A549 (cell line): ENCODE measurements around the gene SLC15A3. TPM values are rescaled to one million over a fixed set of nuclear protein-coding genes. Genes with fewer than 3 reads are reported as not detected.

Experiments
- ATAC-seq, 2 experiments: fragments of 200-7000 bp in 1 of 2; fragments of >200 bp in 1 of 2; cut with Nextera tagmentation in 1 of 2; cut with Tn5 transposase in 1 of 2; 3 replicates each; pipeline versions ENCODE4 v1.8.0 to v1.9.1; 2018 to 2020; ENCODE audit warnings: mild to moderate bottlenecking in 1 of 2, moderate library complexity in 1 of 2
- CTCF ChIA-PET: fragments of 300-600 bp; sonication (Branson Sonifier 250); formaldehyde crosslinking; extraction: SDS; loops from one replicate; lab custom pipeline; 2021; ENCODE audit warnings: antibody characterized with exemption, inconsistent platforms; lab: Yijun Ruan, JAX
- POLR2A ChIA-PET: fragments of 350-600 bp; formaldehyde crosslinking; extraction: SDS; loops from one replicate; lab custom pipeline; 2021; ENCODE audit warnings: antibody characterized with exemption, inconsistent platforms; lab: Yijun Ruan, JAX
- DNase-seq, 2 experiments: peaks; one replicate each; pipeline versions ENCODE4 v3.0.0 to v3.0.0-alpha.2; 2011 to 2016; ENCODE audit warnings: low read depth in 1 of 2, low spot score in 1 of 2
- FAIRE-seq: peaks from 2 replicates; lab custom pipeline; 2011; peaks lifted over from hg19 to GRCh38; lab: Jason Lieb, UNC
- H3K27ac ChIP-seq, 2 experiments: fragments of >200 bp; sonication (Bioruptor Twin); formaldehyde crosslinking; 3 replicates each; pipeline ENCODE4 v1.5.1; 2016 to 2017
- H3K4me1 ChIP-seq: fragments of >200 bp; sonication (Bioruptor Twin); formaldehyde crosslinking; 3 replicates; pipeline ENCODE4 v1.6.1; 2016
- H3K4me2 ChIP-seq: fragments of >200 bp; sonication (Bioruptor Twin); formaldehyde crosslinking; 3 replicates; pipeline ENCODE4 v1.6.1; 2016
- H3K4me3 ChIP-seq: fragments of >200 bp; sonication (Bioruptor Twin); formaldehyde crosslinking; 3 replicates; pipeline ENCODE4 v1.5.1; 2016
- H3K9me3 ChIP-seq: fragments of >200 bp; sonication (Bioruptor Twin); formaldehyde crosslinking; 3 replicates; pipeline ENCODE4 v1.6.1; 2016
- BHLHE40 ChIP-seq: IDR thresholded peaks from 2 replicates; pipeline ENCODE4 v1.6.1; 2012; ENCODE audit warnings: low read depth, low read length, inconsistent platforms
- CBX2 ChIP-seq: fragments of 200-600 bp; sonication (generic); IDR thresholded peaks from 2 replicates; pipeline ENCODE4 v1.6.1; 2016; ENCODE audit warnings: low read depth, mild to moderate bottlenecking, borderline replicate concordance
- CBX8 ChIP-seq: fragments of 200-600 bp; sonication (generic); IDR thresholded peaks from 2 replicates; pipeline ENCODE4 v1.6.1; 2016
- CEBPB ChIP-seq, 2 experiments: fragments of >200 bp in 1 of 2; sonication (Bioruptor Twin) in 1 of 2; formaldehyde crosslinking in 1 of 2; IDR thresholded peaks; 2 replicates each; pipeline ENCODE4 v1.6.1; 2012 to 2016
- EHMT2 ChIP-seq: fragments of 200-600 bp; sonication (generic); IDR thresholded peaks from 2 replicates; pipeline ENCODE4 v1.6.1; 2016; ENCODE audit warnings: antibody characterized with exemption, low read depth, mild to moderate bottlenecking, moderate library complexity
- ESRRA ChIP-seq: fragments of 150-350 bp; IDR thresholded peaks from 2 replicates; pipeline ENCODE4 v1.6.1; 2014; ENCODE audit warnings: mild to moderate bottlenecking, low read length, borderline replicate concordance
- FOSB ChIP-seq: fragments of 250-450 bp; sonication (Bioruptor Pico); IDR thresholded peaks from 2 replicates; pipeline ENCODE4 v1.5.0; 2020; ENCODE audit warnings: mild to moderate bottlenecking, moderate library complexity
- FOSL2 ChIP-seq, 2 experiments: fragments of 450-650 bp in 1 of 2; fragments of >200 bp in 1 of 2; sonication (Bioruptor Twin) in 1 of 2; formaldehyde crosslinking; IDR thresholded peaks; 2 replicates each; pipeline versions ENCODE4 v1.5.0 to v1.6.1; 2016 to 2020; ENCODE audit warnings: mild to moderate bottlenecking in 1 of 2, moderate library complexity in 1 of 2
- GATA3 ChIP-seq: IDR thresholded peaks from 2 replicates; pipeline ENCODE4 v1.6.1; 2012; ENCODE audit warnings: borderline replicate concordance
- HOXA7 ChIP-seq: fragments of 250-450 bp; sonication (Bioruptor Pico); IDR thresholded peaks from 2 replicates; pipeline ENCODE4 v1.5.0; 2020; ENCODE audit warnings: mild to moderate bottlenecking, moderate library complexity
- HOXB13 ChIP-seq: fragments of 250-450 bp; sonication (Bioruptor Pico); IDR thresholded peaks from 2 replicates; pipeline ENCODE4 v1.5.0; 2020; ENCODE audit warnings: low read depth, mild to moderate bottlenecking, moderate library complexity
- HOXB5 ChIP-seq: fragments of 250-450 bp; sonication (Bioruptor Pico); IDR thresholded peaks from 2 replicates; pipeline ENCODE4 v1.5.0; 2020; ENCODE audit warnings: mild to moderate bottlenecking, moderate library complexity
- JUN ChIP-seq, 2 experiments: fragments of >200 bp; sonication (Bioruptor Twin); formaldehyde crosslinking; IDR thresholded peaks; 2 replicates in 1 of 2; 3 replicates in 1 of 2; pipeline ENCODE4 v1.6.1; 2016 to 2017
- JUNB ChIP-seq: fragments of >200 bp; sonication (Bioruptor Twin); formaldehyde crosslinking; IDR thresholded peaks from 2 replicates; pipeline ENCODE4 v1.6.1; 2016
- KDM5A ChIP-seq: fragments of 200-600 bp; sonication (generic); IDR thresholded peaks from 2 replicates; pipeline ENCODE4 v1.6.1; 2016; ENCODE audit warnings: antibody characterized with exemption, mild to moderate bottlenecking
- MAZ ChIP-seq: fragments of 150-350 bp; IDR thresholded peaks from 2 replicates; pipeline ENCODE4 v1.6.1; 2014; ENCODE audit warnings: antibody characterized with exemption, low read depth, low read length, borderline replicate concordance
- NFE2L2 ChIP-seq: fragments of 150-350 bp; conservative IDR thresholded peaks from 2 replicates; pipeline ENCODE4 v1.6.1; 2014; ENCODE audit warnings: low read length
- PHF8 ChIP-seq: fragments of 200-600 bp; sonication (generic); IDR thresholded peaks from 2 replicates; pipeline ENCODE4 v1.6.1; 2016; ENCODE audit warnings: low read depth, mild to moderate bottlenecking, antibody characterized with exemption, moderate library complexity, borderline replicate concordance
- POLR2AphosphoS2 ChIP-seq: conservative IDR thresholded peaks from 2 replicates; pipeline ENCODE4 v1.6.1; 2012; ENCODE audit warnings: low read length, improper control_type of control experiment, inconsistent platforms
- RAD21 ChIP-seq, 2 experiments: fragments of >200 bp in 1 of 2; sonication (Bioruptor Twin) in 1 of 2; formaldehyde crosslinking in 1 of 2; IDR thresholded peaks in 1 of 2; conservative IDR thresholded peaks in 1 of 2; 2 replicates in 1 of 2; 3 replicates in 1 of 2; pipeline ENCODE4 v1.6.1; 2012 to 2018; ENCODE audit warnings: inconsistent platforms in 1 of 2
- TFCP2L1 ChIP-seq: fragments of 250-450 bp; sonication (Bioruptor Pico); IDR thresholded peaks from 2 replicates; pipeline ENCODE4 v1.5.0; 2021; ENCODE audit warnings: mild to moderate bottlenecking
- TP53 ChIP-seq: fragments of 250-450 bp; sonication (Bioruptor Pico); IDR thresholded peaks from 2 replicates; pipeline ENCODE4 v1.5.0; 2021; ENCODE audit warnings: mild to moderate bottlenecking, moderate library complexity
- ZC3H11A ChIP-seq: fragments of 450-650 bp; IDR thresholded peaks from 2 replicates; pipeline ENCODE4 v1.6.1; 2014; ENCODE audit warnings: antibody characterized with exemption, mild to moderate bottlenecking
- WGBS: methylation state at CpG from one replicate; pipeline ENCODE4 v1.1.6; 2017; ENCODE audit errors: missing lambda C conversion rate; 5-methylcytosine and 5-hydroxymethylcytosine counted together
- polyA plus RNA-seq, 4 experiments: library from polyadenylated mRNA; depleted of rRNA in 3 of 4; stranded (reverse); fragments of >200 nt; fragmentation: RNase III in 1 of 4; extraction: RNeasy Plus Mini Kit Qiagen cat#74134 plus additional on column Dnase treatment in 1 of 4; gene quantifications; 2 replicates in 3 of 4; 3 replicates in 1 of 4; pipeline ENCODE4 v1.2.3, GENCODE V29; 2011 to 2017
- TF ChIP-seq, protein P1 (sequence below): fragments of 250-450 bp; sonication (Bioruptor Pico); IDR thresholded peaks from 2 replicates; pipeline ENCODE4 v1.5.0; 2021; ENCODE audit warnings: mild to moderate bottlenecking, moderate library complexity, borderline replicate concordance
- TF ChIP-seq, protein P2 (sequence below): IDR thresholded peaks from 2 replicates; pipeline ENCODE4 v1.6.1; 2012
- TF ChIP-seq, protein P3 (sequence below): fragments of 150-350 bp; IDR thresholded peaks from 2 replicates; pipeline ENCODE4 v1.6.1; 2014; ENCODE audit warnings: low read depth, mild to moderate bottlenecking, low read length
- TF ChIP-seq, protein P4 (sequence below): fragments of 450-650 bp; IDR thresholded peaks from 2 replicates; pipeline ENCODE4 v1.6.1; 2014; ENCODE audit warnings: antibody characterized with exemption
- TF ChIP-seq, protein P5 (sequence below): fragments of >200 bp; sonication (Bioruptor Twin); formaldehyde crosslinking; IDR thresholded peaks from 3 replicates; pipeline ENCODE4 v1.5.1; 2016
- TF ChIP-seq, protein P6 (sequence below): fragments of >200 bp; sonication (Bioruptor Twin); formaldehyde crosslinking; IDR thresholded peaks from 3 replicates; pipeline ENCODE4 v1.6.1; 2016

Gene SLC15A3
- polyA plus RNA-seq, 2 of the 4 experiments (the other 2 are of a cell fraction), result not detected

DNA sequence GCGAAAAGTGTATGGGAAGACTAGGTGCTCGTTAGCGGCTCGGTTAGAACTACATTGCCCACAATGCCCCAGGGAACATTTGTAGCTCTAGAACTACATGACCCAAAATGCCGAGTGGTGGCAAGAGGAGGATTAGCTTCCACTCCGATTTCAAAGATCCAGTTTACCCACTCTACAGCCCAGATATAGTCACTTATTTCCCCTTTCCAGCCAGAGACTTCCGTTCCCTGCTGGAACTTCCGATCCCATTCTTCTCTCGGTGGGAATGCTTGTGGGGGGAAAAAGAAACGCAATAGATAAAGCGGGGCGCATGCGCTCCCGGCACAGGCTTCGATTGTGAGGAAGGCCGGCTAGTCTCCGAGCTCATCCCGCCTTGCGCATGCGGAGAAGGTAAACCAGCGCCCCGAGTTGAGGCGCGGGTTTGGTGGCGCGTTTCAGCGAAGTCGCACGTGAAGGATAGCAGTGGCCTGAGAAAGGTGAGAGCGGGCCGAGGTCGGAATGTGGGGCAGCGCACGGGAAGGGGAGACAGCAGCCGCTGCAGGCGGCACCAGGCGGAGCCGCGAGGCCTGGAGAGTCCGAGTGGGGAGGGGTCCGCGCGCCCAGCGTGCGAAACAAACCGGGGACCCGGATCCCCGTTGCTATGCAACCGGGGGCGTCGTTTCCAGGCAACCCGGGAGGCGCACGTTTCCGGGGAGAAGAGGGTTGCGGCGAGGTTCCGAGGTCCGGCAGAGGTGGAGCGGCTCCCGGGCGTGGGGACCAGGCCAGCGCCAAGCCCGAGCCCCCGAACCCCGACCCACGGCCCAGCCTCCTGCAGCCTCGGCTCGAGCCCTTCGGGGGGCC is 38.0 kb downstream of the SLC15A3 start, which contains the start of gene TMEM109:
TSS of gene TMEM109 (plus strand) at position 366 of the 840 bp plus-strand sequence. CDS start 5,536 bp downstream, outside the sequence.
- CTCF ChIA-PET, result interaction anchor here (0.9 to 3.7 kb wide), 13 partner anchors 10 to 273 kb away, joined by 3 to 25 read pairs (median 8); partner anchors contain the start of gene TMEM132A
- TF ChIP-seq, protein P1, sequence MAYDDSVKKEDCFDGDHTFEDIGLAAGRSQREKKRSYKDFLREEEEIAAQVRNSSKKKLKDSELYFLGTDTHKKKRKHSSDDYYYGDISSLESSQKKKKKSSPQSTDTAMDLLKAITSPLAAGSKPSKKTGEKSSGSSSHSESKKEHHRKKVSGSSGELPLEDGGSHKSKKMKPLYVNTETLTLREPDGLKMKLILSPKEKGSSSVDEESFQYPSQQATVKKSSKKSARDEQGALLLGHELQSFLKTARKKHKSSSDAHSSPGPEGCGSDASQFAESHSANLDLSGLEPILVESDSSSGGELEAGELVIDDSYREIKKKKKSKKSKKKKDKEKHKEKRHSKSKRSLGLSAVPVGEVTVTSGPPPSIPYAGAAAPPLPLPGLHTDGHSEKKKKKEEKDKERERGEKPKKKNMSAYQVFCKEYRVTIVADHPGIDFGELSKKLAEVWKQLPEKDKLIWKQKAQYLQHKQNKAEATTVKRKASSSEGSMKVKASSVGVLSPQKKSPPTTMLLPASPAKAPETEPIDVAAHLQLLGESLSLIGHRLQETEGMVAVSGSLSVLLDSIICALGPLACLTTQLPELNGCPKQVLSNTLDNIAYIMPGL, result no peak
- TF ChIP-seq KDM5A (no peak), GATA3 (no peak), ESRRA (no peak), NFE2L2 (no peak), ZC3H11A (no peak), CBX8 (no peak), JUNB (no peak), TP53 (CRISPR knock-in tag) (no peak), FOSL2 (IDR thresholded peaks at IDR 0.05) (no peak), FOSL2 (CRISPR knock-in tag; IDR thresholded peaks at IDR 0.05) (no peak), CEBPB (IDR thresholded peaks at IDR 0.05) (no peak), EHMT2 (no peak), POLR2AphosphoS2 (no peak), JUN (IDR thresholded peaks at IDR 0.05) (peak in 1 of 2 experiments; percentile 28; a peak in 2 of 5 replicates), FOSB (CRISPR knock-in tag) (no peak), HOXB5 (CRISPR knock-in tag) (peak; percentile 47; the same call in 1 of the 2 replicates), CBX2 (no peak), BHLHE40 (peak; percentile 39; the same call in 1 of the 2 replicates), MAZ (no peak), HOXA7 (CRISPR knock-in tag) (no peak), HOXB13 (CRISPR knock-in tag) (peak; percentile 59; the same call in 1 of the 2 replicates), RAD21 (conservative IDR thresholded peaks at IDR 0.05 in 1 of 2, IDR thresholded peaks at IDR 0.05 in 1 of 2) (no peak), PHF8 (peak; percentile 73; the same call in 1 of the 2 replicates), TFCP2L1 (CRISPR knock-in tag) (0 out of 2 replicates have a peak, but pooled peaks have one; percentile 36)
- TF ChIP-seq, protein P2, sequence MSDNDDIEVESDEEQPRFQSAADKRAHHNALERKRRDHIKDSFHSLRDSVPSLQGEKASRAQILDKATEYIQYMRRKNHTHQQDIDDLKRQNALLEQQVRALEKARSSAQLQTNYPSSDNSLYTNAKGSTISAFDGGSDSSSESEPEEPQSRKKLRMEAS, result peak; percentile 98
- TF ChIP-seq, protein P3, sequence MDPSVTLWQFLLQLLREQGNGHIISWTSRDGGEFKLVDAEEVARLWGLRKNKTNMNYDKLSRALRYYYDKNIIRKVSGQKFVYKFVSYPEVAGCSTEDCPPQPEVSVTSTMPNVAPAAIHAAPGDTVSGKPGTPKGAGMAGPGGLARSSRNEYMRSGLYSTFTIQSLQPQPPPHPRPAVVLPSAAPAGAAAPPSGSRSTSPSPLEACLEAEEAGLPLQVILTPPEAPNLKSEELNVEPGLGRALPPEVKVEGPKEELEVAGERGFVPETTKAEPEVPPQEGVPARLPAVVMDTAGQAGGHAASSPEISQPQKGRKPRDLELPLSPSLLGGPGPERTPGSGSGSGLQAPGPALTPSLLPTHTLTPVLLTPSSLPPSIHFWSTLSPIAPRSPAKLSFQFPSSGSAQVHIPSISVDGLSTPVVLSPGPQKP, result no peak
- TF ChIP-seq, protein P4, sequence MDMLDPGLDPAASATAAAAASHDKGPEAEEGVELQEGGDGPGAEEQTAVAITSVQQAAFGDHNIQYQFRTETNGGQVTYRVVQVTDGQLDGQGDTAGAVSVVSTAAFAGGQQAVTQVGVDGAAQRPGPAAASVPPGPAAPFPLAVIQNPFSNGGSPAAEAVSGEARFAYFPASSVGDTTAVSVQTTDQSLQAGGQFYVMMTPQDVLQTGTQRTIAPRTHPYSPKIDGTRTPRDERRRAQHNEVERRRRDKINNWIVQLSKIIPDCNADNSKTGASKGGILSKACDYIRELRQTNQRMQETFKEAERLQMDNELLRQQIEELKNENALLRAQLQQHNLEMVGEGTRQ, result 0 out of 2 replicates have a peak, but pooled peaks have one; percentile 8
- TF ChIP-seq, protein P5, sequence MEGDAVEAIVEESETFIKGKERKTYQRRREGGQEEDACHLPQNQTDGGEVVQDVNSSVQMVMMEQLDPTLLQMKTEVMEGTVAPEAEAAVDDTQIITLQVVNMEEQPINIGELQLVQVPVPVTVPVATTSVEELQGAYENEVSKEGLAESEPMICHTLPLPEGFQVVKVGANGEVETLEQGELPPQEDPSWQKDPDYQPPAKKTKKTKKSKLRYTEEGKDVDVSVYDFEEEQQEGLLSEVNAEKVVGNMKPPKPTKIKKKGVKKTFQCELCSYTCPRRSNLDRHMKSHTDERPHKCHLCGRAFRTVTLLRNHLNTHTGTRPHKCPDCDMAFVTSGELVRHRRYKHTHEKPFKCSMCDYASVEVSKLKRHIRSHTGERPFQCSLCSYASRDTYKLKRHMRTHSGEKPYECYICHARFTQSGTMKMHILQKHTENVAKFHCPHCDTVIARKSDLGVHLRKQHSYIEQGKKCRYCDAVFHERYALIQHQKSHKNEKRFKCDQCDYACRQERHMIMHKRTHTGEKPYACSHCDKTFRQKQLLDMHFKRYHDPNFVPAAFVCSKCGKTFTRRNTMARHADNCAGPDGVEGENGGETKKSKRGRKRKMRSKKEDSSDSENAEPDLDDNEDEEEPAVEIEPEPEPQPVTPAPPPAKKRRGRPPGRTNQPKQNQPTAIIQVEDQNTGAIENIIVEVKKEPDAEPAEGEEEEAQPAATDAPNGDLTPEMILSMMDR, result no peak
- TF ChIP-seq, protein P6, sequence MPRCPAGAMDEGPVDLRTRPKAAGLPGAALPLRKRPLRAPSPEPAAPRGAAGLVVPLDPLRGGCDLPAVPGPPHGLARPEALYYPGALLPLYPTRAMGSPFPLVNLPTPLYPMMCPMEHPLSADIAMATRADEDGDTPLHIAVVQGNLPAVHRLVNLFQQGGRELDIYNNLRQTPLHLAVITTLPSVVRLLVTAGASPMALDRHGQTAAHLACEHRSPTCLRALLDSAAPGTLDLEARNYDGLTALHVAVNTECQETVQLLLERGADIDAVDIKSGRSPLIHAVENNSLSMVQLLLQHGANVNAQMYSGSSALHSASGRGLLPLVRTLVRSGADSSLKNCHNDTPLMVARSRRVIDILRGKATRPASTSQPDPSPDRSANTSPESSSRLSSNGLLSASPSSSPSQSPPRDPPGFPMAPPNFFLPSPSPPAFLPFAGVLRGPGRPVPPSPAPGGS, result no peak

More for the DNA sequence above, 38.0 kb downstream of the SLC15A3 start, which contains the start of gene TMEM109:
- POLR2A ChIA-PET, result interaction anchor here (1.0 to 1.7 kb wide), 4 partner anchors 9 to 245 kb away, joined by 4 to 6 read pairs (median 4); partner anchors contain the start of gene TMEM132A
- FAIRE-seq (no peak), DNase-seq (peak; percentile 87 to 94), ATAC-seq (peak; percentile 79 to 89)
- 2% methylated on average over 50 of the region's 70 CpGs for WGBS
- Histone ChIP-seq H3K4me2 (peak within 1 kb of the TSS; percentile 98), H3K9me3 (no peaks in the 10 kb centered on the region), H3K27ac (peak within 1 kb of the TSS; percentile 91 to 94), H3K4me1 (peaks cover 21% of the 10 kb centered on the region), H3K4me3 (peak within 1 kb of the TSS; percentile 76)
